Neural cell (in vitro differentiated cells): ENCODE measurements around the gene C10orf120. TPM values are rescaled to one million over a fixed set of nuclear protein-coding genes. Genes with fewer than 3 reads are reported as not detected.

Source experiments
- H2AFZ ChIP-seq: fragments of 200-600, 300-800 bp; sonication (generic), shearing (Covaris generic); 2 replicates; pipeline ENCODE4 v1.6.0; 2014; ENCODE audit warnings: low read depth, mild to moderate bottlenecking, antibody characterized with exemption, low read length, moderate library complexity
- H3F3A ChIP-seq: fragments of 200-600 bp; shearing (Covaris generic); 2 replicates; pipeline ENCODE4 v1.6.1; 2016; ENCODE audit warnings: mild to moderate bottlenecking, moderate library complexity, mixed read lengths, antibody characterized with exemption, low read length; ENCODE audit not compliant: insufficient read depth, poor library complexity, severe bottlenecking
- H3K27ac ChIP-seq: fragments of 200-600, 300-800 bp; sonication (generic), shearing (Covaris generic); 2 replicates; pipeline ENCODE4 v1.5.1; 2014; ENCODE audit warnings: mild to moderate bottlenecking, low read length, moderate library complexity
- H3K27me3 ChIP-seq: fragments of 300-800, 200-600 bp; sonication (generic), shearing (Covaris generic); 2 replicates; pipeline ENCODE4 v1.6.0; 2014; ENCODE audit warnings: mild to moderate bottlenecking, low read depth, low read length, moderate library complexity; ENCODE audit not compliant: insufficient read depth
- H3K36me3 ChIP-seq: fragments of 300-800, 200-600 bp; sonication (generic), shearing (Covaris generic); 2 replicates; pipeline ENCODE4 v1.5.1; 2014; ENCODE audit warnings: mild to moderate bottlenecking, antibody characterized with exemption, low read length, moderate library complexity; ENCODE audit not compliant: insufficient read depth
- H3K4me2 ChIP-seq: fragments of 300-800, 200-600 bp; sonication (generic), shearing (Covaris generic); 2 replicates; pipeline ENCODE4 v1.6.0; 2014; ENCODE audit warnings: mild to moderate bottlenecking, low read length
- H3K4me3 ChIP-seq: fragments of 300-800, 200-600 bp; sonication (generic), shearing (Covaris generic); 2 replicates; pipeline ENCODE4 v1.5.1; 2014; ENCODE audit warnings: mild to moderate bottlenecking, low read length, moderate library complexity
- H3K79me2 ChIP-seq: fragments of 200-600 bp; shearing (Covaris generic); replicated peaks from 2 replicates; pipeline ENCODE4 v1.6.0; 2014; ENCODE audit warnings: mild to moderate bottlenecking, low read length, moderate library complexity; ENCODE audit not compliant: insufficient read depth
- H3K9ac ChIP-seq: fragments of 300-800, 200-600 bp; sonication (generic), shearing (Covaris generic); 2 replicates; pipeline ENCODE4 v1.6.1; 2016; ENCODE audit warnings: mild to moderate bottlenecking, low read length, mixed read lengths
- H3K9me2 ChIP-seq: fragments of 200-600 bp; shearing (Covaris generic); 2 replicates; pipeline ENCODE4 v1.6.1; 2016; ENCODE audit warnings: mild to moderate bottlenecking, low read length, mixed read lengths; ENCODE audit not compliant: insufficient read depth
- H3K9me3 ChIP-seq: fragments of 200-600, 300-800 bp; sonication (generic), shearing (Covaris generic); 2 replicates; pipeline ENCODE4 v1.6.1; 2016; ENCODE audit warnings: mild to moderate bottlenecking, mixed run types, low read length, moderate library complexity, mixed read lengths
- H4K20me1 ChIP-seq: fragments of 200-600 bp; shearing (Covaris generic); 2 replicates; pipeline ENCODE4 v1.6.1; 2016; ENCODE audit warnings: mild to moderate bottlenecking, mixed run types; ENCODE audit not compliant: insufficient read depth
- EP300 ChIP-seq: fragments of 450-650 bp; conservative IDR thresholded peaks from 2 replicates; pipeline ENCODE4 v1.6.1; 2014; ENCODE audit warnings: antibody characterized with exemption, mild to moderate bottlenecking, moderate library complexity; ENCODE audit not compliant: poor library complexity, severe bottlenecking
- EZH2 ChIP-seq: fragments of 200-600, 300-800 bp; shearing (Covaris generic), sonication (generic); IDR thresholded peaks from 2 replicates; pipeline ENCODE4 v1.6.1; 2014; ENCODE audit warnings: antibody characterized with exemption, low read length, borderline replicate concordance, mild to moderate bottlenecking; ENCODE audit not compliant: insufficient read depth, poor library complexity, severe bottlenecking
- POLR2AphosphoS5 ChIP-seq: IDR thresholded peaks from 2 replicates; pipeline ENCODE4 v1.6.1; 2012
- RAD21 ChIP-seq: fragments of 450-650 bp; conservative IDR thresholded peaks from 2 replicates; pipeline ENCODE4 v1.6.1; 2014; ENCODE audit warnings: antibody characterized with exemption, mild to moderate bottlenecking, moderate library complexity
- REST ChIP-seq: IDR thresholded peaks from 2 replicates; pipeline ENCODE4 v1.6.1; 2012; ENCODE audit warnings: borderline replicate concordance
- SMC3 ChIP-seq: fragments of 450-650 bp; conservative IDR thresholded peaks from 2 replicates; pipeline ENCODE4 v1.6.1; 2014; ENCODE audit warnings: antibody characterized with exemption, mild to moderate bottlenecking, moderate library complexity; ENCODE audit not compliant: poor library complexity
- TAF1 ChIP-seq: IDR thresholded peaks from 2 replicates; pipeline ENCODE4 v1.6.1; 2012; ENCODE audit warnings: low read depth
- polyA plus RNA-seq: library from polyadenylated mRNA; depleted of rRNA; stranded (reverse); fragments of >200 nt; gene quantifications from 2 replicates; pipeline ENCODE4 v1.2.3, GENCODE V29; 2014
- TF ChIP-seq, protein P1 (sequence below): fragments of 450-650 bp; IDR thresholded peaks from 2 replicates; pipeline ENCODE4 v1.5.1; 2014; ENCODE audit warnings: antibody characterized with exemption, mild to moderate bottlenecking, moderate library complexity; ENCODE audit not compliant: poor library complexity, severe bottlenecking

C10orf120 gene
- polyA plus RNA-seq, 1 donor from 2014 or later: not detected

DNA sequence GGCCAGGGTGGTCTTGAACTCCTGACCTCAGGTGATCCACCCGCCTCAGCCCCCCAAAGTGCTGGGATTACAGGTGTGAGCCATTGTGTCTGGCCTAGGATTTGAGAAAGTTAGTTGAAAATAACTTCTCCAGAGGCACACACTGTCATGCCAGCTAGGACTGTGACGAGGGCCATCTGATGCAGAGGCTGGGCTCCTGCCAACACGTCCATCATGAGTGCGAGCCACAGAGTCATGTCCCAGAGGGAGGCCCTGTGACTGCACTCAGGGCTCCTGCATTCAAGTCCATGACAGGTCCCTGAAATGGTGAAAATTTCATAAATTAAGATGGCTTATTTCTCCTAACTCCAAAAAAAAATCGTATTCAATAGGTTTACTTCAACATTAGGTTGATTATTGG is 17.1 kb downstream of the C10orf120 start:
- TF ChIP-seq POLR2AphosphoS5: no peak
- no peak overlapping the region for H2AFZ ChIP-seq
- H3K27me3 ChIP-seq: no peaks in the 10 kb centered on the region
- H3K79me2 ChIP-seq: no peaks in the 10 kb centered on the region
- no peak overlapping the region for H3K9ac ChIP-seq
- no peak overlapping the region for H3K4me2 ChIP-seq
- no peak overlapping the region for H3K4me3 ChIP-seq
- no peaks in the 10 kb centered on the region for H3K9me2 ChIP-seq
- no peak overlapping the region for H3K27ac ChIP-seq
- H3F3A ChIP-seq: no peaks in the 10 kb centered on the region
- H3K36me3 ChIP-seq: no peaks in the 10 kb centered on the region
- H3K9me3 ChIP-seq: no peaks in the 10 kb centered on the region
- H4K20me1 ChIP-seq: no peaks in the 10 kb centered on the region

DNA sequence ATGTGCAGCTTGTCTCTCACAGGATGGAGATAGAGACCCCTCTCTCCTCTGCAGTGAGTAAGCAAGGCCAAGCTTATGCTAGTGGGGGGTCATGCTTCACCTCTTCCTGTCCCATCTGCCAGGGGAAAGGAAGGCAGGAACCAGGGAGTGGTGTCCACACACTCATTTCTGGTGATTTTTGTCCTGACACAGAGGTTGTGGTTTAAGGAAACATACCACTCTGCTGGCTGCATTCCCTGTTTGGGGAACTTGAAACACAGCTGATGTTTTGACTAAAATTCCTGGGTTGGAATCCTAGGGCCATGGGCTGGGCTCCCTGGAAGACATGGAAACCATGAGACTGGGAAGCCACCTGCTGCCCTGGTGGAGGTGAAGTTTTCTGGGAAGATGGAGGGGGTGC is 21.4 kb downstream of the C10orf120 start:
- Histone ChIP-seq H3K9ac (no peak overlapping the region), H3F3A (no peaks in the 10 kb centered on the region), H4K20me1 (no peaks in the 10 kb centered on the region), H3K4me3 (no peak overlapping the region), H2AFZ (no peak overlapping the region), H3K9me2 (no peaks in the 10 kb centered on the region), H3K27me3 (no peaks in the 10 kb centered on the region), H3K4me2 (no peak overlapping the region), H3K79me2 (no peaks in the 10 kb centered on the region), H3K27ac (no peak overlapping the region), H3K9me3 (no peaks in the 10 kb centered on the region), H3K36me3 (no peaks in the 10 kb centered on the region)
- TF ChIP-seq RAD21: no peak
- TF ChIP-seq POLR2AphosphoS5: no peak
- TF ChIP-seq TAF1: no peak
- TF ChIP-seq EP300: no peak
- no peak for TF ChIP-seq REST
- no peak for TF ChIP-seq EZH2
- TF ChIP-seq, protein P1, sequence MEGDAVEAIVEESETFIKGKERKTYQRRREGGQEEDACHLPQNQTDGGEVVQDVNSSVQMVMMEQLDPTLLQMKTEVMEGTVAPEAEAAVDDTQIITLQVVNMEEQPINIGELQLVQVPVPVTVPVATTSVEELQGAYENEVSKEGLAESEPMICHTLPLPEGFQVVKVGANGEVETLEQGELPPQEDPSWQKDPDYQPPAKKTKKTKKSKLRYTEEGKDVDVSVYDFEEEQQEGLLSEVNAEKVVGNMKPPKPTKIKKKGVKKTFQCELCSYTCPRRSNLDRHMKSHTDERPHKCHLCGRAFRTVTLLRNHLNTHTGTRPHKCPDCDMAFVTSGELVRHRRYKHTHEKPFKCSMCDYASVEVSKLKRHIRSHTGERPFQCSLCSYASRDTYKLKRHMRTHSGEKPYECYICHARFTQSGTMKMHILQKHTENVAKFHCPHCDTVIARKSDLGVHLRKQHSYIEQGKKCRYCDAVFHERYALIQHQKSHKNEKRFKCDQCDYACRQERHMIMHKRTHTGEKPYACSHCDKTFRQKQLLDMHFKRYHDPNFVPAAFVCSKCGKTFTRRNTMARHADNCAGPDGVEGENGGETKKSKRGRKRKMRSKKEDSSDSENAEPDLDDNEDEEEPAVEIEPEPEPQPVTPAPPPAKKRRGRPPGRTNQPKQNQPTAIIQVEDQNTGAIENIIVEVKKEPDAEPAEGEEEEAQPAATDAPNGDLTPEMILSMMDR: no peak

DNA sequence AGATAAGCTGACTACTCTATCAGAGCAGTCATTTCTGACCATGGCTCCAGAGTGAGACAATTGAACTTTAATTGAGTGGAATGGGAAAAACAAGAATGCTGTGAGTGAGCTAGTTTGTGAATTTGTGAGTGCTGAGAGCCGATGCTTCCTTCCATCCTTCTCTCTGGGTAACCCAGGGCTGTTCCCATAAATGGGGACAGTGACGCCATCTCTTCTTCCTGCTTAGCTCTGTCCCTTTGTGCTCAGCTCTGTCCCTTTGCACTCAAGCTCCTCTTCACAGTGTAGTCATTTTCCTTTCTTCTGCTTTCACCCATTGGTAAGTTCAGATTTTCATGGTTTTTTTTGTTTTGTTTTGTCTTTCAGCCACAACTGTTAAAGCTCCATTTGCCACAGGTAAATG is 24.4 kb downstream of the C10orf120 start:
- no peak overlapping the region for H3K9ac ChIP-seq
- H4K20me1 ChIP-seq: no peaks in the 10 kb centered on the region
- no peak overlapping the region for H3K4me2 ChIP-seq
- H3K27ac ChIP-seq: no peak overlapping the region
- no peak overlapping the region for H2AFZ ChIP-seq
- H3K79me2 ChIP-seq: no peaks in the 10 kb centered on the region
- no peaks in the 10 kb centered on the region for H3K36me3 ChIP-seq
- no peak overlapping the region for H3K4me3 ChIP-seq
- no peak for TF ChIP-seq RAD21
- no peak for TF ChIP-seq SMC3
- no peak for TF ChIP-seq TAF1
- no peaks in the 10 kb centered on the region for H3F3A ChIP-seq
- H3K27me3 ChIP-seq: no peaks in the 10 kb centered on the region
- H3K9me3 ChIP-seq: no peaks in the 10 kb centered on the region
- H3K9me2 ChIP-seq: no peaks in the 10 kb centered on the region
